Neural cell (in vitro differentiated cells): Measurements from ENCODE around the gene NDUFV2.

Experiments used
- CTCF ChIP-seq: fragments of 450-650 bp; IDR thresholded peaks from 2 replicates; pipeline ENCODE4 v1.5.1; 2014; ENCODE audit warnings: antibody characterized with exemption, mild to moderate bottlenecking, moderate library complexity; ENCODE audit not compliant: poor library complexity, severe bottlenecking
- EZH2 ChIP-seq: fragments of 200-600, 300-800 bp; shearing (Covaris generic), sonication (generic); IDR thresholded peaks from 2 replicates; pipeline ENCODE4 v1.6.1; 2014; ENCODE audit warnings: antibody characterized with exemption, low read length, borderline replicate concordance, mild to moderate bottlenecking; ENCODE audit not compliant: insufficient read depth, poor library complexity, severe bottlenecking
- POLR2AphosphoS5 ChIP-seq: IDR thresholded peaks from 2 replicates; pipeline ENCODE4 v1.6.1; 2012
- RAD21 ChIP-seq: fragments of 450-650 bp; conservative IDR thresholded peaks from 2 replicates; pipeline ENCODE4 v1.6.1; 2014; ENCODE audit warnings: antibody characterized with exemption, mild to moderate bottlenecking, moderate library complexity
- REST ChIP-seq: IDR thresholded peaks from 2 replicates; pipeline ENCODE4 v1.6.1; 2012; ENCODE audit warnings: borderline replicate concordance
- TAF1 ChIP-seq: IDR thresholded peaks from 2 replicates; pipeline ENCODE4 v1.6.1; 2012; ENCODE audit warnings: low read depth

- TF ChIP-seq CTCF, result no peak
- no peak for TF ChIP-seq REST
- TF ChIP-seq POLR2AphosphoS5, result no peak
- TF ChIP-seq RAD21, result no peak
- no peak for TF ChIP-seq TAF1
- no peak for TF ChIP-seq EZH2
These were observed 78.8 kb downstream of the NDUFV2 start for GRCh38 chr18:9181275-9181674.
